Measurements from ENCODE around the gene RNF8. TPM values are rescaled to one million over a fixed set of nuclear protein-coding genes. Genes with fewer than 3 reads are reported as not detected.
"Not testable (repeated sequence)": the region's sequence is repeated elsewhere in the genome, so short reads cannot be mapped to it uniquely, and the experiment has no call there.

Gene RNF8
- total RNA-seq, 1 experiment from 2014 or later = 35.9 TPM

- TF ChIP-seq, protein P1, sequence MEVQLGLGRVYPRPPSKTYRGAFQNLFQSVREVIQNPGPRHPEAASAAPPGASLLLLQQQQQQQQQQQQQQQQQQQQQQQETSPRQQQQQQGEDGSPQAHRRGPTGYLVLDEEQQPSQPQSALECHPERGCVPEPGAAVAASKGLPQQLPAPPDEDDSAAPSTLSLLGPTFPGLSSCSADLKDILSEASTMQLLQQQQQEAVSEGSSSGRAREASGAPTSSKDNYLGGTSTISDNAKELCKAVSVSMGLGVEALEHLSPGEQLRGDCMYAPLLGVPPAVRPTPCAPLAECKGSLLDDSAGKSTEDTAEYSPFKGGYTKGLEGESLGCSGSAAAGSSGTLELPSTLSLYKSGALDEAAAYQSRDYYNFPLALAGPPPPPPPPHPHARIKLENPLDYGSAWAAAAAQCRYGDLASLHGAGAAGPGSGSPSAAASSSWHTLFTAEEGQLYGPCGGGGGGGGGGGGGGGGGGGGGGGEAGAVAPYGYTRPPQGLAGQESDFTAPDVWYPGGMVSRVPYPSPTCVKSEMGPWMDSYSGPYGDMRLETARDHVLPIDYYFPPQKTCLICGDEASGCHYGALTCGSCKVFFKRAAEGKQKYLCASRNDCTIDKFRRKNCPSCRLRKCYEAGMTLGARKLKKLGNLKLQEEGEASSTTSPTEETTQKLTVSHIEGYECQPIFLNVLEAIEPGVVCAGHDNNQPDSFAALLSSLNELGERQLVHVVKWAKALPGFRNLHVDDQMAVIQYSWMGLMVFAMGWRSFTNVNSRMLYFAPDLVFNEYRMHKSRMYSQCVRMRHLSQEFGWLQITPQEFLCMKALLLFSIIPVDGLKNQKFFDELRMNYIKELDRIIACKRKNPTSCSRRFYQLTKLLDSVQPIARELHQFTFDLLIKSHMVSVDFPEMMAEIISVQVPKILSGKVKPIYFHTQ (CRISPR knock-in tag; IDR thresholded peaks at IDR 0.05) = no peak
- TF ChIP-seq SMAD3 (CRISPR knock-in tag; IDR thresholded peaks at IDR 0.05; ENCODE audit: borderline replicate concordance) = no peak
- TF ChIP-seq, protein P2, sequence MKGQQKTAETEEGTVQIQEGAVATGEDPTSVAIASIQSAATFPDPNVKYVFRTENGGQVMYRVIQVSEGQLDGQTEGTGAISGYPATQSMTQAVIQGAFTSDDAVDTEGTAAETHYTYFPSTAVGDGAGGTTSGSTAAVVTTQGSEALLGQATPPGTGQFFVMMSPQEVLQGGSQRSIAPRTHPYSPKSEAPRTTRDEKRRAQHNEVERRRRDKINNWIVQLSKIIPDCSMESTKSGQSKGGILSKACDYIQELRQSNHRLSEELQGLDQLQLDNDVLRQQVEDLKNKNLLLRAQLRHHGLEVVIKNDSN (CRISPR knock-in tag; IDR thresholded peaks at IDR 0.05) = no peak
- no peak for TF ChIP-seq ZBTB21 (CRISPR knock-in tag; IDR thresholded peaks at IDR 0.05; ENCODE audit: borderline replicate concordance)
- TF ChIP-seq CBFB (CRISPR knock-in tag; IDR thresholded peaks at IDR 0.05; ENCODE audit: low read depth) = no peak
- no peak for TF ChIP-seq TP53 (CRISPR knock-in tag; IDR thresholded peaks at IDR 0.05)
These were observed 10.5 kb upstream of the RNF8 start (continued) for GRCh38 chr6:37343248-37343647.

GRCh38 chr6:37344308-37344707 lies 9.5 kb upstream of the RNF8 start:
- H3K36me3 Mint-ChIP-seq = no peaks in the 10 kb centered on the region
- H3K4me1 Mint-ChIP-seq = no peaks in the 10 kb centered on the region
- DNase-seq (ENCODE audit: low spot score) (no peak), ATAC-seq (no peak)
- H3K27ac Mint-ChIP-seq = no peak overlapping the region; the same call in 1 of the 2 replicates
- H3K9me3 Mint-ChIP-seq = peaks cover 12% of the 10 kb centered on the region
- H3K27me3 Mint-ChIP-seq (ENCODE audit: low read depth) = no peaks in the 10 kb centered on the region; the same call in 1 of the 2 replicates
- TF ChIP-seq ZNF671 (CRISPR knock-in tag; IDR thresholded peaks at IDR 0.05) = no peak
- TF ChIP-seq, protein P2 (CRISPR knock-in tag; IDR thresholded peaks at IDR 0.05) = no peak
- TF ChIP-seq ERG (CRISPR knock-in tag; IDR thresholded peaks at IDR 0.05) = no peak
- TF ChIP-seq HMGXB4 (CRISPR knock-in tag; IDR thresholded peaks at IDR 0.05) = no peak
- no peak for TF ChIP-seq ZNF317 (CRISPR knock-in tag; IDR thresholded peaks at IDR 0.05; ENCODE audit: borderline replicate concordance, low read depth)
- no peak for TF ChIP-seq IRF1 (CRISPR knock-in tag; IDR thresholded peaks at IDR 0.05)
- no peak for TF ChIP-seq TCF7 (CRISPR knock-in tag; IDR thresholded peaks at IDR 0.05; ENCODE audit: low read depth)
- TF ChIP-seq TEAD4 (CRISPR knock-in tag; IDR thresholded peaks at IDR 0.05) = no peak
- TF ChIP-seq, protein P1 (CRISPR knock-in tag; IDR thresholded peaks at IDR 0.05) = no peak
- TF ChIP-seq SMAD4 (CRISPR knock-in tag; IDR thresholded peaks at IDR 0.05) = no peak
- no peak for TF ChIP-seq RELA (CRISPR knock-in tag; IDR thresholded peaks at IDR 0.05; ENCODE audit: borderline replicate concordance)
- CTCF ChIA-PET = interaction anchor here (1.2 kb wide), 1 partner anchor 19 kb away, joined by 6 read pairs; no protein-coding TSS in a partner anchor
- POLR2A ChIA-PET = no interaction called here
- no peak overlapping the region for H3K4me3 Mint-ChIP-seq

DNA sequence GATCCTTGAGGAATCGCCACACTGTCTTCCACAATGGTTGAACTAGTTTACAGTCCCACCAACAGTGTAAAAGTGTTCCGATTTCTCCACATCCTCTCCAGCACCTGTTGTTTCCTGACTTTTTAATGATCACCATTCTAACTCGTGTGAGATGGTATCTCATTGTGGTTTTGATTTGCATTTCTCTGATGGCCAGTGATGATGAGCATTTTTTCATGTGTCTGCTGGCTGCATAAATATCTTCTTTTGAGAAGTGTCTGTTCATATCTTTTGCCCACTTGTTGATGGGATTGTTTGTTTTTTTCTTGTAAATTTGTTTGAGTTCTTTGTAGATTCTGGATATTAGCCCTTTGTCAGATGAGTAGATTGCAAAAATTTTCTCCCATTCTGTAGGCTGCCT lies 8.0 kb upstream of the RNF8 start:
- H3K27ac Mint-ChIP-seq; H3K36me3 Mint-ChIP-seq; POLR2A ChIA-PET; ATAC-seq; CTCF ChIA-PET; H3K4me1 Mint-ChIP-seq; H3K27me3 Mint-ChIP-seq (ENCODE audit: low read depth); H3K4me3 Mint-ChIP-seq; DNase-seq (ENCODE audit: low spot score): not testable (repeated sequence)
- H3K9me3 Mint-ChIP-seq = peaks cover 12% of the 10 kb centered on the region

Data from WTC11 (cell line).